Measurements from ENCODE around the gene RETREG3.
"Not testable (repeated sequence)": the region's sequence is repeated elsewhere in the genome, so short reads cannot be mapped to it uniquely, and the experiment has no call there.

DNA sequence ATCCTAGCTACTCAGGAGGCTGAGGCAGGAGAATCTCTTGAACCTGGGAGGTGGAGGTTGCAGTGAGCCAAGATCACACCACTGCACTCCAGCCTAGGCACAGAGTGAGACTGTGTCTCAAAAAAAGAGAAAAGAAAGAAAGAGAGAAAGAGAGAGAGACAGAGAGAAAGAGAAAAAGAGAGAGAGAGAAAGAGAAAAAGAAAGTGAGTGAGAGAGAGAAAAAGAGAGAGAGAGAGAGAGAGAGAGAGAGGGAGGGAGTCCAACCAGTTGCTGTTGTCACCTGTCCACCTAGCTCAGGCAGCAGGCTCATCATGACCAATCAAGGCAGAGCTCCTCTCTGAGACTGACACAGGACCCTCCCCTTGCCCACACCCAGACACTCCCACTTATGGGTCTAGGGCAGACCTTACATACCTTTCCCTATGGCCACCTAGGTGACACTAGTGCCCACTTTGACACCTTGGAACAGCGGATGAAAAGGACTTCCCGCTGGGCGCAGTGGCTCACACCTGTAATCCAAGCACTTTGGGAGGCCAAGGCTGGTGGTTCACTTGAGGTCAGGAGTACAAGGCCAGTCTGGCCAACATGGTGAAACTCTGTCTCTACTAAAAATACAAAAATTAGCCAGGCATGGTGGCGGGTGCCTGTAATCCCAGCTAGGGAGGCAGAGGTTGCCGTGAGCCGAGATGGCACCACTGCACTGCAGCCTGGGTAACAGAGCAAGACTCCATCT lies 18.0 kb upstream of the RETREG3 start:
- TF ChIP-seq, protein P1, sequence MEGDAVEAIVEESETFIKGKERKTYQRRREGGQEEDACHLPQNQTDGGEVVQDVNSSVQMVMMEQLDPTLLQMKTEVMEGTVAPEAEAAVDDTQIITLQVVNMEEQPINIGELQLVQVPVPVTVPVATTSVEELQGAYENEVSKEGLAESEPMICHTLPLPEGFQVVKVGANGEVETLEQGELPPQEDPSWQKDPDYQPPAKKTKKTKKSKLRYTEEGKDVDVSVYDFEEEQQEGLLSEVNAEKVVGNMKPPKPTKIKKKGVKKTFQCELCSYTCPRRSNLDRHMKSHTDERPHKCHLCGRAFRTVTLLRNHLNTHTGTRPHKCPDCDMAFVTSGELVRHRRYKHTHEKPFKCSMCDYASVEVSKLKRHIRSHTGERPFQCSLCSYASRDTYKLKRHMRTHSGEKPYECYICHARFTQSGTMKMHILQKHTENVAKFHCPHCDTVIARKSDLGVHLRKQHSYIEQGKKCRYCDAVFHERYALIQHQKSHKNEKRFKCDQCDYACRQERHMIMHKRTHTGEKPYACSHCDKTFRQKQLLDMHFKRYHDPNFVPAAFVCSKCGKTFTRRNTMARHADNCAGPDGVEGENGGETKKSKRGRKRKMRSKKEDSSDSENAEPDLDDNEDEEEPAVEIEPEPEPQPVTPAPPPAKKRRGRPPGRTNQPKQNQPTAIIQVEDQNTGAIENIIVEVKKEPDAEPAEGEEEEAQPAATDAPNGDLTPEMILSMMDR (IDR thresholded peaks at IDR 0.05): not testable (repeated sequence)
- not testable (repeated sequence) for TF ChIP-seq EZH2 (IDR thresholded peaks at IDR 0.05; ENCODE audit: borderline replicate concordance, insufficient read depth, low read depth, low read length, poor library complexity, severe bottlenecking)

All from B cell (primary cell).